Stromal cell of bone marrow (primary cell): ENCODE results near the gene ASTN1.
"Not testable (repeated sequence)": the region's sequence is repeated elsewhere in the genome, so short reads cannot be mapped to it uniquely, and the experiment has no call there.

Experiments used
- DNase-seq: peaks from one replicate; pipeline ENCODE4 v3.0.0-alpha.2; 2012; ENCODE audit warnings: low read depth

The ASTN1 gene

DNA sequence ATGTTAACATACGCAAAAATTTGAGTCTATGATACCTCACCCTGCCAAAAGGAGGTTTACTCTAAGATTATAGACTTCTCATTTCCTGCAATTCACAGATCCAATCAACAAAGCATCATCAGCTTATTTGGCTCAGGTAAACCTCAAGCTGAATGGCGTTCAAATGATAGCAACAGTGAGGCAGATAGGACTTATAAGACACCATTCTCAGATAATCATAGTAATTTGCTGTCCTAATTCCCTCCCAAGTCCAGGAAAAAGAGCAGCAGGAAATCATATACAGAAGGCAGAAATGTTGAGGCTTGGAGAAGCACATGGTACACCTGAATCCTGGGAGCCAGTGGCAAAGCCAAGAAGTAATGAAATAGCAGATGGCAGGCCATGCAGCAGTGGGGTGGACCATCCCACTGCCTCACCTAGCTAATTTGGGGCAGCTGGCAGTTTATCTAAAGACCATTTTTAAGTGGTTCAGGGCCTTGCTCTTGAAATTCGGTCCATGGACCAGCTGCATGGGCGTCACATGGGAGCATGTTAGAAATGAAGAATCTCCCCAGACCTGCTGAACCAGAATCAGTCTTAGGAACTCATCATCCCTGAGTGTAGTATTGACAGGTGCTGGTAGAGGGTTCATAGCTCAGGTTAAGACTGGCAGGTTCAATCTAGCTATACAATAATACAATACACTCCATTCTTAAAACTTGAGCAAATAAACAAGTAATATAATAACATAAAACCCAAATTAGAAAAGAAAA lies 57.7 kb downstream of the ASTN1 start:
- no peak for DNase-seq

DNA sequence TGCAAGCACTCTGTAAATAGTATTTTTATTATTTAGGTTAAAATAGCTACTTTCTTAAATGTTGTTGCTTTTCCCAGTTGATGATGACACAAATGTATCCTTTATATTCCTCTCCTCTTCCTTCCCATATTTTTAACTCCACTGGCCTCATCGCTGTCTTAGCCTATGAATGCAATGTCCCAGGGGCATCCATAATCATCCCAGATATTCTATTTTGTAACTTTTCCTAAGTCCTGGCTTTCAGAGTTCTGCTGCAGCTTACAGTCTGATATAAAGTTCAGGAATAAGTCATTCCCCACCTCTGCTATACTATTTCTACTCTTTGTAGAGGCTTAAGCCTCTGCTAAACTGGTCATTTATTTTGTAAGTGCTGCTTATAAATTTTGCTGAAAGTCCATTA lies 58.3 kb downstream of the ASTN1 start:
- no peak for DNase-seq

DNA sequence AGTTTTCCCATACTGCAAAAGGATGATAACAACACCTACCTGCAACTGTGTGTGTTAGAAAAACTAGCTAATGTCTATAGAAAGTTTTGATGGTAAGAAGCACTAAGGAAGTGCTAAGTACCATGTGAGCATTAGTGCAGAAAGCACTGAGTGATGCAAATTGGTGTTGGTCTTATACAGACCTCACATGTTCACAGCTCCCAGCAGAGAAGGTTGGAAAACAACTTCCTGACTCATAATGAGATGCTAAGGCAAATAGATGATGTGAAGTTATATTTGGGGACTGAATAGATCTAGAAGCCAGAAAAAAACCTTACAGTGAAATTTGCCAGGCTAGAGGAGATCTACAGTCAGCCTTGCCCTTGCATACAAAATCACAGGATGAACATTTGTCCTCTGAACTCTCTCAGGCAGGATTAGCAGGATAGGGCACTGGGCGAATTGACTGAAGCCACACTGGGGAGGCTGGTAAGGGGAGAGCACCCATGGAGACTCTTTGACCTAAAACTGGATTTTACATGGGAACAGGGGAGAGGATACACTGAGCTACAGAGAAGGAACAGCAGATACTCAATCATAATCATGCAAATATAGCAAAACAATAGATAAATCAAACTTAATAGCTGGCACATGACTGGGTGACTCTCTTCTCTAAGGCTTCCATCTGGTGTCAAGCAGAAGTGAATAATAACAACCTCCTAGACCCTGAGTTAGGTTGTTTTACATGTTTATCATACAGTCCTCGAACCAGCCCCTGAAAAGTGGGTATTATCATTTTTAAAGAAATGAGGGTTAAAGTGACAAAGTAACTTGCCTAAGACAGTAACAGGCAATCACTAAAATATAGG lies 61.3 kb downstream of the ASTN1 start:
- DNase-seq, result no peak

DNA sequence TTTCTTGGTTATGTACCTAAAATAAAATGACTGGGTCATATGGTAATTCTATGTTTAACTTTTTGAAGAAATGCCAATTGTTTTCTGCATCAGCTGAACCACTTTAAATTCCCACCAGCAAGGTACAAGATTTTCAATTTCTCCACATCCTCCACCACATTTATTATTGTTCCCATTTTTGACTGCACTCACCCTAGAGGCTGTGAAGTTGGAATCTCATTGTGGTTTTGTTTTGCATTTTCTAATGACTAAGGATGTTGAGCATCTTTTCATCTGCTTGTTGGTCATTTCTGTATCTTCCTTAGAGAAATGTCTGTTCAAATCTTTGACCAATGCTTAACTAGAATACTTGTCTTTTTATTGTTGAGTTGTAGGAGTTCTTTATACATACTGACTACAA lies 72.5 kb downstream of the ASTN1 start:
- DNase-seq, result no peak

DNA sequence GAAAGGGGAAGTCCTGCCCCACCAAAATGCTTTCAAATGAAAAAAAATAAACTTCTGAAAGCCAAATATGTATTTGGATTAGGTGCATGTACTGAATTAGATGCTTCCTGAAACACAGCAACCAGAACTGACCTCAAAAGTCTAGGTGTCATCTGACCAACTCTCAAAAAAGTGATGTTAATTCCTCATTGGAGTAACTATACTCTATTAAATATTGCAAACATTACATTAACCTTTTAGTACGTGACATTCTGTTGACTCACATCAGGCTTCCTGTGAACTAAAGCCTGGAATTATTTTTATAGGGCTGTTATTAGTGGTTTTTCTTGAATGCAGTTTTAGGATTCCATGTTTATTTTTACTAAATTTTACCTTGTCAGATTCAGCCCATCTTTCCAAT lies 73.5 kb downstream of the ASTN1 start:
- DNase-seq, result no peak

DNA sequence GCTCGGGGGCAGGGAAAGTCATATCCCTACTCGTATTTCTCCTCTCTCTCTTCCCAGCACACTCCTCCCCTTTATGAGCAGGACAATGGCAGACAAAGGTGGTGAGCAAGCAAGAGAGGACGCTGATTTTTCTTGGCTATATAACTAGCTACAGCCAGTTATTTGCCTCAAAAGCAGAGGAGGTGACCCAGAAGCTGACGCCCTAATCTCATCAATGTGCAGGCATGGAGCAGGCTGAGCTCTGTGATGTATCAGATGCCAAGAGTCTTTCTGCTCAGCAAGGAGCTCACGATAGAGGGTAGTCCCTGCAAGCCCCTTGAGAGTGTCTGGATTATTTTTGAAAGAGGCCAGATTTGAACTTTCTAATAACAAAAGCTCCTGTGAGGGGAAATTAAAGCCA lies 75.5 kb downstream of the ASTN1 start:
- no peak for DNase-seq

DNA sequence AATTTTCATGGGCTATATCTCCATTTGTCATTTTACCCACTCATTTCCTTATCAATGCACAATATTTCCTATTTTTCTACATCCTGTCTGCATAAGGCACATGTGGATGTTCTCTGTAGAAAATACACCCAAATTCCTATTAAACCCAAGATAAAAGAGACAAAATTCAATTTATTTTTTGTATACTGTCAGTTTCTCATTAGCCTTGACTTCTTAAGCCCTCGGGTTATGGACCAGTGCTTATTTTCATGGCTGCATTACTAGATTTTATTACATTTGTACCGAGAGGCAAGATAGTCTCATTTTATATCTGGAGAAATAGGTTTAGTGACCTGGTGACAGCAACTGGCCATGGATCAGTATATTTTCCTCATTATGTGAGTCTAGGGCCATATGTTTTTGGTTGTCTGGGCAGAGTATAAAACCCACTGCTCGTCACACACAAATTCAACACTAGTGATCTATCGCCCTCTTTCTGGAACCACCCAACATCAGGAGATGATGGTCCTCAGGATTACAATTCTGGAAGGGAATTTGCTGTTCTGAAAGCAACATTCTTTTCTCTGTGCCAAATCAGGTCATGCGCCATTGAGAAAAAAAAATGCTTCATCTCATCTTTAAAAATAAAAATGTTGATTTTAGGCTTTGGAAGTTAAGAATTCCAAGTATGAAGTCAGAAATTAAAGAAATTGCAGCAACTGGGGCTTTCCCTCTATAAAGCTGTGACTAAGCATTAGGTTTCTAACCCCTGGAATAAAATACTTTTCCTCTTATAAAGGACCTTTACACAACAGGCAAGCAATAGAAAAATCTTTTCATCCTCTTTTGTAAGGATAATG lies 81.4 kb downstream of the ASTN1 start:
- peak; percentile 24 for DNase-seq

DNA sequence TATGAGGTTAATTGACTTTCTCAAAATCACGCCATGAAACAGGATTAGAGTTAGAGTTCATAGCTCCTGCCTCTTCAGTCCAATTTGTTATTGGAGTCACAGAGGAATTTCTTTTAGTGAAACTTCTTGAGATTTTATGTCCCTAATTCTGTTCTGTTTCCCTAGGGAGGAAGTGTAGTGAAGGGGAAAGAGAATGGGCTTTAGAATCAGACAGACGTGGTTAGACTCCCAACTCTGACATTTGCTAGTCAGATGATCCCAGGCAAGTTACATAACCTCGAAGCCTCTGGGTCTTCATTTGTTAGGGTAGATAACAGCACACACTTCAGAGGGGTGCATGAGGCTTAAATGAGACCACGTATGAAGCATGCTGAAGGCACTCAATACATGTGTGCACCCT lies 83.9 kb downstream of the ASTN1 start:
- no peak for DNase-seq

DNA sequence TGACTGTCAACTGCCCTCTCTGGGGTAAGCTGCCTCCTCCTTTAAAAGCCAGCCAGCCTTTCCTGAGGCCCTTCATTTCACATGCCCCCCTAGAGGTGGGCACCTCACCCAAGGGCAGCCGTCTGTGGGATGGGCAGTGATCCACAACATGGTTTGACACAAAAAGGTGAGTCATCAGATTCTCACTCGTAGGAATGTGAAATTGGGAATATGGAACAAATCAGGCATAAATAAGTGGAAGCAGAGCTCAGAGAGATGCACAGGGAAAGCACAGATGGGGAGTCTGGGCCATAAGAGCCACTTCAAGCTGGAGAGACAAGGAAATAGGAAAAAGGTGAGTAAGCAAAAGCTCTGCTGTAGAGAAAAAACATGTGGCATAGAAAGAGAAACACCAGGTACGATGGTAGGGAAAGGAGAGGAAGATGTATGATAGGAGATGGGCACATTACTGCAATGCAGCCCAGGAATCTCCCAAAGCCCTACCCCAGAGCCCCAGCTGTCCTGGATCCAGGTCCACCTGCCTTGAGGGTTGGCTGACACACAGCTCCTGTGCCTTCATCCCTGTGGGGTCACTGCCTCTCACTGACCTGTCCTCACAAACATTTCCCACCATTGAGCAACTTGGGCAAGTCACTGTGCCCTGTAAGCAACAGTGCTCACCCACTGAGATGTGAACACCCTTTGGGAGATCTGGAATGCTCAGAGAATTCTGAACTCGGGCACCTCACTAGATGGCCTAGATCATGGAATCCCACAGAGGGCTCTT lies 86.6 kb downstream of the ASTN1 start:
- DNase-seq, result no peak

DNA sequence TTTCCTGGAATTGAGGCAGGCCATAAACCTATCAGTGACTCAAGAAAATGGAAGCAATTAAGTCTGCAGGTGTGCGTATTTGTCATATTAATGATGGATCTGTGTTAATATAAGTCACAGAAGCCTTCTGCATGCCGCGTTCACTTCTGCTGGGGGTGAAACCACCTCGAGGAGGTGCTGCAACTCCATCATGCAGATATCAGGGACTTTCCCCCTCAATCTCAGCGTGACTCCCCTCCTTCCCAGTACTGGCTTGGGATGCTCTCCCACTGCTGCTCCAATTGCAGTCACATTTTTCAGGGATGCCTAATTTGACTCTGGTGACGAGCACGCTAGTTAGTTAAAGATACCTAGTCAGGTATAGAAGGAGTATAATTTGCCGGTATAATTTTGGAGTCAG lies 87.5 kb downstream of the ASTN1 start:
- no peak for DNase-seq

DNA sequence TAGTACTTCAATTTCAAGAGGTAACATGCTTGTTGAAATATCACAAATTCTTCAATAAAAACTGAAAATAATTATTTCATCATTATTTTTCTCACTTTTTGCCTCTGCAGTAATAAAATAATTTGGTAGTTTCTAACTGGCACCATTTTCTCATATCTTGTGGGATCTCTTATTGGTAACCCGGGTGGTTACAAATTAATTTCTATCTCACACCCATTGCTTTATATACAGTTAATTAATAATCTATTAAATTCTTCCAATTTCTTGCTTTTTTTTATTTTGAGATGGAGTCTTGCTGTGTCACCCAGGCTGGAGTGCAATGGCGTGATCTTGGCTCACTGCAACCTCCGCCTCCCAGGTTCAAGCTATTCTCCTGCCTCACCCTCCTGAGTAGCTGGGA lies 89.7 kb downstream of the ASTN1 start:
- DNase-seq, result not testable (repeated sequence)

DNA sequence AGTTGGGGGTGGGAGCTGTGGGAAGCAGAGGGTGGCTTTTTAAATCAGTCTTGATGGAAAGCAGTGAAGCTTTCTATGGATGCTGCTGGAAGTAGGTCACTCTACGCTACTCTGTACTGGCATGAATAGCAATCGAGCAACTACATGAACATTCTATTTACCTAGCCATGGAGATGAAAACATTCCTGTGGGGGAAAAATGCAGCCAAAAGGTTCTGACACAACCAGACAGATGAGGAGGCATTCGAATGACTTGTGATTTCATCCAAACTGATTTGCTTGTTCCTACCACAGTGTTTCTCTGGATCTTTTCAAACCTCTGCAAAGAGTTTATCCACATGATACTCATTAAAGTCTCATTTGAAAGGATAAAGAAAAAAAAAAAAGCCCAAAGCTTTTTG lies 95.0 kb downstream of the ASTN1 start:
- DNase-seq, result no peak

DNA sequence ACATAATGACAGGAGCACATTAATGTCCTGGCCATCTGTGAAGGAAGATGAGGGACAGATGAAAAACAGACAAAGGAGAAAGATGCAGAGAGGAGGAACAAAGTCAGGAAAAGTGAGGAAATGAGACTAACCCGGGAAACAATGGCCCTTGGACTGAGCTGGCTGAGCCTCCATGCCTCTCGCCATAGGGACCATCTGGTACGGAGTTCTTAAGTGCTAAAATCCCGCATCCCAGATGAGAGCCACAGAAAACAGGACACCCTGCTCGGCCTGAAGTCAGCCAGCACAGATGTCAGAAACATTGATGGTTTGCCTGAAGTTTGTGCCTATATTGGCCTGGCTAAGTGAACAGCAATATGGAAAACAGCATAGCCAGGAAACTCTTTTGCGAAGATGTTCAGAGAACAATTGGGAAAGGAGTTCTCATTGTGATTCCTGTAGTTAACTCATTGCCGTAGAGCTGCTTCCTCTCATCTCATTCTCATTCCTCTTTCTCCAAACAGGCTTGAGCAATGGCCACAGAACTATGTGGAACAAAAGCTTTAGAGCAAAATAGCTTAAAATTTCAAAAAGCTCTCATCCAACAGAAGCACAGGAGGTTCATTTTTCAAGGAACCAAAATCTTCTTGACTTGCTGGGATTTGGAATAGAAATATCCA lies 96.6 kb downstream of the ASTN1 start:
- no peak for DNase-seq

DNA sequence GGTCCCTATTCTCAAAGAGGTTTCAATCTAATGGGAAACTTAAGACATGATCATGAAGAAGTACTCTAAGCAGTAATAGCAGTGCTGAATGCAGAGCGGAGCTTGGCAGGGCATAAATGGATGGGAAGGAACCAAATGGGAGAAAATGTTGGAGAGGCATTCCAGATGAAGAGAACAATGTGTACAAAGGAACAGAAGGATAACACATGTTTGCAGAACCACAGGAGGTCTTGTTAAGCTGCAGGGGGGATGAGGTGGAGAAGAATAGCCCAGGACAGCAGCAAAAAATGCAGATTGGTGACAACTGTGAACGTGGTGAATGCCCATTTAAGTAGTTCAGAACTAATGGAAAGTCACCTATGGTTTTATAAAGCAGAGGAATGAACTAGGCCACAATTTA lies 99.1 kb downstream of the ASTN1 start:
- DNase-seq, result no peak

DNA sequence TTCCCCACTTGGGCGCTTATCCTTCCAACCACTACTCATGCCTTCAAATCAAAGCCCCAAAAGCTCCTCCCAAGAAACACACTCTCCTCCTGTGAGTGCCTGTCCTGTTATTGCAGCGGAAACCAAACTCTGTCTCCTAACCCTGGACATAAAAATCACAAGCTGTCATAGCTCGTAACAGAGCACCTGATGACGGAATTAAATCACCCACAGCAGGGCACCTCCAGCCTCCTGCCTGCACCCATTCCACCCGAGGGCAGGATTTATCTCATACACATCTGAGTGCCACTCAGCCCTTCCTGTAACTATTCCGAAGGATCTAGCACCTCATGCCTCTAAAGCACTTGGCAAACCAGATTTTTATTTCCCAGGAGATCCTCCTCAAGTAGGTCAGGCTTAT lies 100.9 kb downstream of the ASTN1 start:
- DNase-seq, result no peak

DNA sequence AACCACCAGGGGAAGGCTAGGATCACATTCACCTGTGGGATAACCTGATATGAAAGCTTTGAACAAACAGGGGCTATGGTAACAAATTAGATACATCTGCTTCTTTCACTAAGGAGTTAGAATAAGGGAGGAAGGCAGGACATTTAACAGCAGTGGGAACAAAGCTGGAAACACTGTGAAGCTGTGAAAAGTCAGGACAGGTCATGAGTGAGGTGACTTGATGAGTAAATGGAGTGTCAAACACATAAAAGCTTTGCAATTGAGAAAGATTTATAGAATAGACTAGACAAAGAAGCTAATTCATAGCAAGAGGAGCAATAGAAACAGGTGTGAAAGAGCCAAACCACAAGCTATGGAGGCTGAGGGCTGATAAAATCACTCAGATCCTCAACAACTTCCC lies 110.0 kb downstream of the ASTN1 start:
- DNase-seq, result no peak

DNA sequence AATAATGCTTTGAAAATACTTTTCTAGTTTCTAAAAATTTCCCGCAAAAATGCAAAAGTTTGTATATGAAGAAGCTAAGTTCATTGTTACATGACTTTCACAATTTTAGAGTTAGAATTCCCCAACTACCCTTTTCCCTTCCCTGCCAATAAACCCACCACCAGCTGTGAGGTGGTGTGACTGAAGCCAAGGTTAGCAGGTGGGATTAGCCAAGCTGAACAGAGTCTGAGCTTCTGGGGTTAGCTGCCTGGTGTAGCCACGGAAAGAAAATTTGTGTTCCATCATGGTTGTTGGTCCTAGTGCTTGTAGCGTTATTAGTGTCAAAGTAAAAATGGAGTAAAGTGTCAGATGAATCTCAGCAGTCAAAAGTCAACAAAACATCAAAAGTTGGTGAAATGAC lies 110.9 kb downstream of the ASTN1 start:
- no peak for DNase-seq

DNA sequence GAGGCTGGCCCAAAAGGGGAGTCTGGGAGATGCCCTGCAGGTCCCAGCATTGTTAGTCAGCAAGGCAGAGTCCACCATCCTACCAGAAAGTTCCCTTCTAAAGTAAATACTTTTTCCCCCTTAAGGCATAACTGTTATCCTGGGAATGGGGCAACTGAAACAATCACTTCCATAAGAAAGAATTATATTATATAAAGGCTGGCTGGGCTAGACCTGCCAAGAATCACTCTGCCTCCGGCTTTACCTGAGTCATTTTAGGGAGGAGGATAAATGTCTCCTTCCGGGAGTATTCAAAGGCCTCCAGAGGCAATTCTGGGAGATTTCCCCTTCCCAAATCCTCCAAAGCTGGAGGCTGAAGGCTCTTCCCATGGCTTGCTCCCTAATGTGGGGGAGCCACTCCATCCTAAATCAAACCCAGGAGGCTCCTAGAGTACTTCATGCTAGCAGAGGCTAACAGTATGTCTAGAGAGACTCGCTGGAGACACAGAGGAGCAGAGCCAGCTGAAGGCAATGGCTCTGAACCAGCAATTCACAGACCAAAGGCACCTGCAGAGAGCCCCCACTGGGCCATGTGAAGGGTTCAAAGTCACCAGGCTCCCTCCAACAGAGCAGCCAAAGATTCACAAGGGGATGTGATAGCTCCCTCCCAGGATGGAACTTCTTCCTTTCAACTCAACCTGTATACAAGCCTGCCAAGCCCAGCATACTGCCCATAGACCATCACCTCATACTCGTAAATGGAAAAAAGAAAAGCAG lies 116.0 kb downstream of the ASTN1 start:
- no peak for DNase-seq

DNA sequence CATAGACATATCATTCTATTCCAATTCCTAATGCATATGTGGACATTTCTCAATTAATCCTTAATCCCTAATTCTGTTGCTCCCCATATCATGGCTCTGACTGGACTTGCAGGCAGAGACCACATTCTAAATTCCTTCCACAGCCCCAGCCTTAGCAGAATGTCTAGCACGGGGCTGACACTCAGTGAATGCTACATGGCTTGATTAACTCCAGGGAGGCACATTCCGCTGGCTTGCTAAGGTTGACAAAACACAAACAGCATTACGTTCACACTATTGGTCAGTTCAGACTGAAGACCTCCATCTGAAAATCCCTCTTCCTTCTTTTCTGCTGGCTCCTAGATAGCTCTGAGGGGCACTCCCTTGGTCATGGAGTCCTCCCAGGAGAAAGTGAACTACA lies 119.4 kb downstream of the ASTN1 start:
- DNase-seq, result no peak

DNA sequence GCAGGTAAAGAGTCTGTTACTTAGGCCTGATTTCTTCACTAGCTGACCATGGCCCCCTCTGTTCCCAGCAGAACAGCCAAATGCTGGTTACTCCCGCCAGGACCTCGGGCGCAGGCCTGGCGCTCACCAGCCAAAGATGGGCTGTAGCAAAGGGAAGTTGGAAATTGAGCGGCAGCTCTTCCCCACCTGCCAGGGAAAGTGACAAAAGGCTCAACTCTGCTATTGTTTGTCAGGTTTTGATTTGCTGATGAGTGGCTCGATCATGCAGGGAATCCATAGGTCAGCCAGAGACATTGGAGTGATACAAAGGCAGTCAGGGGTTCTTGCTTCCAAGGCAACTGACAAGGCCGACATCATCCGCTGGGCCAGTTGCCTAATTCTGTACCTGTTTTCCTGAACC lies 120.1 kb downstream of the ASTN1 start:
- DNase-seq, result no peak

DNA sequence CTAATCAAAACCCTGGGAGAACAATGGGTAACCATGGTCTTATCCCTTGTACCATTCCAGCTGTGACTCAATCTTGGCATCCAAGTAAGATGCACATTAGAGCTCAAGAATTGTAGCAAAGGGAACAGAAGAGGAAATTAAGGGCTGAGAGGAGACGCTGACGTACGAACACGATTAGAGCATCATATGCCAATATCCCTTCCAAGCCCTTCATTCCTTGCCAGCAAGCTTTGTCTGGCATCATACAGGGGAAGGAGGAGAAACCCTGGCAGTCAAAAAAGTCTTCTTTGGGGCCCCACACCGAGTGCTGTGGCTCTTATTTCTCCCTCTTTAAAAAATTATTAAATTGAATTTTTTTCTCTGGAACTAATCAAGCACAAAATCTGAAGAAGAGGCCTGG lies 120.9 kb downstream of the ASTN1 start:
- no peak for DNase-seq
